DMS 273 treated with DMSO at 0.1 percent for 48 hours (cell line): ENCODE data around the gene HBEGF.
A peak's percentile ranks its signal among the peaks of the same experiment; 100 is the strongest.
"Not testable (repeated sequence)": the region's sequence is repeated elsewhere in the genome, so short reads cannot be mapped to it uniquely, and the experiment has no call there.

ENCODE experiments used
- DNase-seq: peaks from one replicate; lab custom pipeline; 2025; lab: John Stamatoyannopoulos, UW

HBEGF gene

DNA sequence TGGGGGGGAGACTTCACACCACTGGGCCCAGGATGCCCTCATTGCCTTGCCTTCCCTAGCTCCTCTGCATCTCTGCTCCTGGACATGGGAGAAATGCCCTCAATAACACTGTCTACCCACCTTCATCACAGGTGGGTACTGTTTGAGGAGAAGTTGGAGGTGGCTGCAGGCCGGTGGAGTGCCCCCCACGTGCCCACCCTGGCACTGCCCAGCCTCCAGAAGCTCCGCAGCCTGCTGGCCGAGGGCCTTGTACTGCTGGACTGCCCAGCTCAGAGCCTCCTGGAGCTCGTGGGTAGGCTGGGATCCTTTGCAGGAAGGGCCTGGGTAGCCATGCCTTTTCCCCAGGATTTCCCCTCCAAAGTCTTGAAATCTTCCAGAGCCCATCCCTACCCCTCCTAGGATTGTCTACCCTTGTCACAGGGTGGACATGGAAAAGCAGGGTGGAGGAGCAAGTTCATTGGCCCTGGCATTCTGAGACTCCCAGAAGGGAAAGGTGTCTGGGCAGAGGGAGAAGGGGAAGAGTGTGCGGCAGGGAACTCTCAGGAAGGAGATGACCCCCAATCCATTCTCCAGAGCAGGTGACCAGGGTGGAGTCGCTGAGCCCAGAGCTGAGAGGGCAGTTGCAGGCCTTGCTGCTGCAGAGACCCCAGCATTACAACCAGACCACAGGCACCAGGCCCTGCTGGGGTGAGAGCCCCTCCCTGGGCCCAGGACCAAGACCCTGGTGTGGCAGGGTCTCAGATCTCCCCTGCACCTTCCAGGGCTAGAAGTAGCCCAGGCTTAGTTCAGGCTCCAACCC, 14.5 kb upstream of the HBEGF start:
- no peak for DNase-seq

DNA sequence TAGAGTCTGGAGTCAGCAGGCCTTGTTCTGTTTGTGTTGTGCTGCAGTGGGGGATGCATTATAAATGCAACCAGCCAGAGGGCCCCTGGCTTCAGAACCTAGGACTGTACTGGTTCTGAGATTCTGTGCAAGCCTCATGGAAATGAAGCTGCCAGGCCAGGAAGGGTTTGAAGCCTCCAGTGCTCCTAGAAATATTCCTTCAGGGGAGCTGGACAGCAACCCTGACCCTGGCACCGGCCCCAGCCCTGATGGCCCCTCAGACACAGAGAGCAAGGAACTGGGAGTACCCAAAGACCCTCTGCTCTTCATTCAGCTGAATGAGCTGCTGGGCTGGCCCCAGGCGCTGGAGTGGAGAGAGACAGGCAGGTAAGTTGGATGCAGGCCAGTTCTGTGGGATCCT, 13.7 kb upstream of the HBEGF start, which contains the start of gene SLC4A9:
TSS of gene SLC4A9 (plus strand) at position 94 of the 400 bp plus-strand sequence. CDS start at position 137, 43 bp downstream.
- no peak for DNase-seq

DNA sequence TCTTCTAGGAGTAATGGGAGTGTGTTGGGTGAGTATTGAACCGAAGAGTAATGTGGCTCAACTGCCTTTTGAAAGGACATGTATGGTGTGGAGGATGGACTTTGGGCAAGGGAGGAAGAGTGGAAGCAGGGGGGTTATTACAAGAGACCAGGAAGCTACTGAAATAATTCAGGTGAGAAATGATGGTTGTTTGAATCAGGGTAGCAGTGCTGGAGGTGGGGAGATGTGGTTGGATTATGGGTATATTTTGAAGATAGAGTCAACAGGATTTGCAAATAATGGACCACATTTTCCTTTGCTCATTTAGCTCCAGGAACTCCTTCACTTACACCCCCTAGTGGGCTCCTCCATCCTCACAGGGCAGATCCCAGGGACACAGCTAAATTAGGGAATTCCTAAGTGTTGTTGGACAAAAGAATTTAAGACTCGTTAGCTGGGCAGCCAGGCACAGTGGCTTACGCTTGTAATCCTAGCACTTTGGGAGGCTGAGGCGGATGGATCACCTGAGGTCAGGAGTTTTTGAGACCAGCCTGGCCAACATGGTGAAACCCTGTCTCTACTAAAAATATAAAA, 12.4 kb upstream of the HBEGF start:
- peak; percentile 11 for DNase-seq

- peak; percentile 46 for DNase-seq
Measured at GRCh38 chr5:140357726-140358093, 11.3 kb upstream of the HBEGF start.

DNA sequence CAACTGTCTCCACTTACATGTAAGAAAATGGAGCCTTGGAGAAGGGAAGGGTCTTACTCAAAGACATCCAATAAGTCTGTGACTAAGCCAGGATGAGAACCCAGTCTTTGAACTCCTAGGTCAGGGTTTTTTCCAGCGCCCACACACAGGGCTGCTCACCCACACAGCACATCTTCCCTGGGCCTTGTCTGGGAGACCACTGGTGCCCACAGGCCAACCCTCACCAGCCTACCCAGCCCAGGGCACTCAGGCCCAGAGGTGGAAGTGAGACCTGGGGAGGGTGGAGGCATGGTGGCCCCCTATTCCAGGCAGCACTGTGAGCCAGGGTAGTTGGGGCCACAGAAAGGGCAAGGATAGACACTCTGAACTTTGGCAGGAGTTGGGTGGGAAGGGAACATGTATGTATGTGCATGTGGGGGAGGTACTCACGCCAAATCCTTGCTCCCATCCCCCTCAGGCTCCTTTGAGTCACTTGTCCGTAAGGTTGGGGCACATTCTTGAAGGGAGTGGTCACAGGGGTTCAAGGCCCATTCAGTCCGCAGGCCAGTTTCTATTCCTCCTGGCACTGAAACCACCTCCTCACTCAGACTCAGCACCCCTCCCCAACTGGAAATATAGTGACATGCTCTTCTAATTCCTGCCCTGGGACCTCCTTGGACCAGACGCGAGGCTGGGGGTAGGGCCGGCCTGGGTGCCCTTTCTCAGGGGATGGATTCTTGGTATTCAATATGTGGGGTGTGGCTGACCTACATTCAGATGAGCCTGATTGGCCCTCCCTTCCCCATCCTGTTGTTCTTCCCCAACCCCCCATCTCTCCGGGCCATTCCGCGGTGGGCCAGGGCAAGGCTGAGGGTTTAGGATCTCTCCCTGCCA, 10.7 kb upstream of the HBEGF start:
- DNase-seq, result no peak

DNA sequence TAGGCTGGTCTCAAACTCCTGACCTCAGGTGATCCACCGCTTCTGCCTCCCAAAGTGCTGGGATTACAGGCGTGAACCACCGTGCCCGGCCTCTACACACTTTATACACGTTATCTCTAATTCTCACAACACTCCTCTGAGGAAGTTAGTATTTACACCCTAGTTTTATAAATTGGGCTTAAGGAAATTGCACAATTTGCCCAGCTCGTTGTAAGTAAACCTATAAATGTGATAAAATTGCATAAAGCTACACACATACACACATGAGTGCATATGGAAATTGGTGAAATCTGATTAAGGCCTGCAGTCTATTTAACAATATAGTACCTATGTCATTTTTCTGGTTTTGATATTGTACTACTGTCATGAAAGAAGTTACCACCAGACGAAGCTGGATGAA, 9.1 kb upstream of the HBEGF start:
- DNase-seq, result no peak

GRCh38 chr5:140351609-140352334, 5.4 kb upstream of the HBEGF start:
- DNase-seq, result no peak

DNA sequence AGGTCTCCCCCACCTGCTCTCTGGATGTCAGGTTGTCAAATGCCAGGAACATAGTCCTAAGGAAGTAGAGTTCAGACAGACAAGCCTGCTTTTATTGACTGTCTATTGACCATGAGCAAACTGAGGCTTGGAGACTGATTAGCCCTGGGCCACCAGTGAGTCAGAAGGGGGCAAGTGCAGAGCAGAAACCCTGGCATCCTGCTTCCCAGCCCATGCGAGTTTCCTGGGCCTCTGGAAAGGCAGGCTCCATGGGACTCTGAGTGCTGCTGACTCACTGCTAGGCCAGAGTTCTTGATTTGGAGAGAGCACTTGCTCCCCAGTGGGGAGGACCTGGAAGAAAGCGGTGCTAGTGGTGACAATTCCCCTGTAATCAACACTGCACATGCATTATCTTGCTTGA, 2.8 kb upstream of the HBEGF start:
- DNase-seq, result no peak

DNA sequence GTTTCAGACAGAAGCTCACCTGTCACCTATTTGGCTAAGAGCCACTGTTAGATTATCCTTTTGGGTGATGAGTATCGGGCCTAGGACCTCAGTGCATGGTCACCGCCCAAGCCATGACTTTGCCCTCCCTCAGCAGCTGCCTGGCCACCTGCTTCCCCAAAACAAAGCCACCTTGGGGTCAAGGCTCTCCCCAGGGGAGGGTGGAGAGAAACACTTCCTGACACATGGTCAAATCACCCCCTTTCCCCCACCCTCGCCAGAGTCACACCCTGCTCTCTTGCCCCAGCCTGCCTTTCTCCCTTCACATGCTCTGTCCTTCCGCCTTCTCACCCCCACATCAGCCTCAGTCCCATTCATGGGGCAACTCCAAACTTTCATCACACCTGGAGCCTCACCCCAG, 1.7 kb upstream of the HBEGF start:
- no peak for DNase-seq

GRCh38 chr5:140347360-140347759, 957 bp upstream of the HBEGF start:
- no peak for DNase-seq

- DNase-seq, result no peak
Measured at GRCh38 chr5:140345919-140346347, 470 bp downstream of the HBEGF start.

DNA sequence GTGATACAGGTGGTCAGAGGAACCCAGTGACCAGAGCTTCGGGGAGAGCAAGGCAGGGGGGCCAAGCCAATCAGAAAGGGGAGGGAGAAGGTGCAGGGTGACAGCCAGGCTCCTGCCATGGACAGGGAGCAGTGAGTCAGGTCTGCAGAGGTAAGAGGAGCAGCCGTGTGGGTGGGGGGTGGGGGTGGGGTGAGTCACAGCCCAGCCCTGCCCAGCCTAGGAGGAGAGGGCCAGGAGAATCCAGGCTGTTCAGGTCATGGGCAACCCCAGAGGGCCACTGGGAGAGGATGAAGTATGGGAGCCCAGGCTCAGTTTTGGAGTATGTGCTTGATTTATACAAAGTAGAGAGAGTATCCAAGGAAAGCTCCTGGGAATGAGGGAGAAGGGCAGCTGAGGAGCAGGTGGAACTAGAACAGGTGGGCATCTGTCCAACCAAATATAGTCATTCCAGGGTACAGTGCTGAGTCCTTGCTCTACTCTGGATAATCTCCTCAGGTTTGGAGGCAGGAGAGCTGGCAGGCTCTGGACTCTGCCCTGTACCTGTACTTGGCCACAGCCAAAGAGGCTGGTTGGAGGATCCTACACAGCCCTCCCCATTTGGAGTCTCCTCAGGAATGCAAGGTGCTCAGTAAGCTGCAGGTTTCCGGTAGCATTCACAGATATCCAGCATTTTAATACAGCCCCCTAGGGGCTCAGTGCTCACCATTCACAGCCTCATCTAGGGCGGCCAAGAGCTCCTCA, 1.6 kb downstream of the HBEGF start:
- no peak for DNase-seq

GRCh38 chr5:140343849-140344248, 2.6 kb downstream of the HBEGF start:
- not testable (repeated sequence) for DNase-seq

DNA sequence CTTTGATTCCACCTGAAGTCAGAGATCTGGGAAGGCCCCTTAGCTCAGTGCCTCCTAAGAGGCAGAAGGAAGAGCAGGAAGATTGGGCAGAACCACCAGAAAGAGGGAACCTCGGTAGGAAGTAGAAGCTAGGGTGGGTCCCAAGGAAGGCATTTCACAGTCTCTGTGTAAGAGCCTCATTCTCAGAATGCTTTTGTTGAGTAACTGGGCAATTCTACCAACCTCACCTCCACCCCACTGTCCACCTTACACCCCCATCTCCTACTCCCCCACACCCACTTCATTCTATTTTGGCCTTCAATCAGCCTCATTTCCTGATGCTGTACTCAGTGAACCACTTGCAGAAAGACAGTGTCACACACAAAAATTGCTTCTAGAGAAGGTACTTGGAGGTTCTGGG, 3.5 kb downstream of the HBEGF start:
- no peak for DNase-seq

GRCh38 chr5:140342287-140342686, 4.1 kb downstream of the HBEGF start:
- DNase-seq, result no peak

DNA sequence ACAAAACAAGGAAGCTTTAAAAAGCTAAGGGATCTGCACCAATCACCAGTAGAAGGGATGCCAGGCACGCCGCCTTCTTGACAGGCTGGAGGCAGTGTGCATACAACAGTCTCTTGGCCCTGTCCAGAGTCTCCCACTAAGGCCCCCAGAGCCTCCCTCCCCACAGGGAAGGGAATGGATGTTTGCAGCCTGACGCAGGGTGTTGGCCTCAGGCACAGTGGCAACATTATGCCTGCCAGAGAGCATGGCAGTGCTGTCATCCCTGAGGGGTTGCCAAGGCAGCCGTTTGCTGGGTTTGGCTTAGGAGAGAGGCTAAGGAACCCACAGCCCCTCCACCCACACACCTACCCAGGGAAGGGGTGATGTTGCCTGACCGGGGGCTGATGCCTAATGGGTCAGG, 4.8 kb downstream of the HBEGF start:
- DNase-seq, result no peak

DNA sequence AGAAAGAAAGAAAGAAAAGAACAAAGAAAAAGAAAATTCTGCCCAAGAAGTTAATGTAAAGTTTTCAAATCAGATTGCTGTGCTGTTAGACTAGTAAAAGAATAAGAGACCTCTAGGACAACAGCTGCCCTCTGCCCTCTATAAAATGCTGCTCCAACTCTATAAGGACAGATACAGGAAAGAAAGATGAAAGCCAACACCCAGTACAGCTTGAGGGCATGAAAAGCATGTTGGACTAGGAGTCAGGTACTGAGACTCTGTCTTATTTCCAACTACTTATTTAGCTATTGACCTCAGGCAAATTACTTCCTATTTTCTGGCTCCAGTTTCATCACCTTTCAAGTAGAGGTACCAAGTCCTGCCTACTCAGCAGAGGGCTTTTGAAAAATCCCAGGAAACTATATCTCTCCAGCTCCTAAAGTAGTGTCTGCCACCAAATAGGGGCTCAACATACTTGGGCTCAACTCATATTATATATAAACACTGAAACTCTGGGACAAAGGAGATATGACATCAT, 5.7 kb downstream of the HBEGF start:
- DNase-seq, result no peak

DNA sequence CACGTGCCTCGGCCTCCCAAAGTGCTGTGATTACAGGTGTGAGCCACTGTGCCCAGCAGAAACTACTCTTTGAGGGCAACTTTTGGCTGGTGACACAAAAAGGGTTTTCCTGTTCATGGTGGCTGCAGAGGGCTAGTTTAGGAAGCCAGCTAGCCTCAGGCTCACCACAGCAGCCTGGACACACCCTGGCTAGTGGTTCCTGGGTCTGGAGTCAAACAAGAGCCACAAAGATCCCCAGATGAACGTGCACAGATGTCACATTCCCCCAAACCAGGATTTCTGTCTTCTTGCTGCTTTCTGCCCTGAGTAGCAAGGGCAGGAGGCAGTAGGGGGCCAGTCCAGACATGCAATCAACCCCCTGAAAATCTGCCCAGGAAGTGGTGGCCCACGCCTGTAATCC, 6.8 kb downstream of the HBEGF start:
- DNase-seq, result no peak

GRCh38 chr5:140338908-140339307, 7.5 kb downstream of the HBEGF start:
- DNase-seq, result no peak

- DNase-seq, result no peak
Measured at GRCh38 chr5:140338336-140338735, 8.1 kb downstream of the HBEGF start.

- no peak for DNase-seq
Measured at GRCh38 chr5:140337880-140338279, 8.5 kb downstream of the HBEGF start.
